ENCODE measurements around the gene DOCK3.

Gene DOCK3

DNA sequence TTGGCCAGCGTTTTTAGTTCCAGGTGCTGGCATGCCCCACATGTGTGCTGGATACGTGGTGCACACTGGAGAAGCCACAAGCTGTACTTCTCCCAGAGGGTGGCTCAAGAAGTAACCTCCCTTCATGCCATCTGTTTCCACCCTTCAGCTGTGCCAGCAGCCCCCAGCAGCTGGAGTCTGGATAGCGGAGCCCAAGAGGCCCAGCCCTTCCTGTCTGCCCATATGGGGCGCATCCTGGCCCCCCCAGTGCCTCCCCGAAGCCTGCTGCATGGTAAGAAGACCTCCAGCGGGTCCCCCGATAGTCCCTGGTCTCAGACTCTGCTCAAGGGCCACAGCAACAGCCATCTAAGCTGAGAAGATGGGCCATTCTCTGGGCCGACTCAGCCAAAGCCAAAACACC, 704.6 kb downstream of the DOCK3 start:
- Histone ChIP-seq H3K4me1 (no peaks in the 10 kb centered on the region), H3K4me3 (ENCODE audit: low read depth, low read length) (no peak overlapping the region), H3K9me3 (no peaks in the 10 kb centered on the region), H3K27me3 (no peaks in the 10 kb centered on the region), H3K36me3 (no peaks in the 10 kb centered on the region)
- no peak for DNase-seq
- TF ChIP-seq, protein P1, sequence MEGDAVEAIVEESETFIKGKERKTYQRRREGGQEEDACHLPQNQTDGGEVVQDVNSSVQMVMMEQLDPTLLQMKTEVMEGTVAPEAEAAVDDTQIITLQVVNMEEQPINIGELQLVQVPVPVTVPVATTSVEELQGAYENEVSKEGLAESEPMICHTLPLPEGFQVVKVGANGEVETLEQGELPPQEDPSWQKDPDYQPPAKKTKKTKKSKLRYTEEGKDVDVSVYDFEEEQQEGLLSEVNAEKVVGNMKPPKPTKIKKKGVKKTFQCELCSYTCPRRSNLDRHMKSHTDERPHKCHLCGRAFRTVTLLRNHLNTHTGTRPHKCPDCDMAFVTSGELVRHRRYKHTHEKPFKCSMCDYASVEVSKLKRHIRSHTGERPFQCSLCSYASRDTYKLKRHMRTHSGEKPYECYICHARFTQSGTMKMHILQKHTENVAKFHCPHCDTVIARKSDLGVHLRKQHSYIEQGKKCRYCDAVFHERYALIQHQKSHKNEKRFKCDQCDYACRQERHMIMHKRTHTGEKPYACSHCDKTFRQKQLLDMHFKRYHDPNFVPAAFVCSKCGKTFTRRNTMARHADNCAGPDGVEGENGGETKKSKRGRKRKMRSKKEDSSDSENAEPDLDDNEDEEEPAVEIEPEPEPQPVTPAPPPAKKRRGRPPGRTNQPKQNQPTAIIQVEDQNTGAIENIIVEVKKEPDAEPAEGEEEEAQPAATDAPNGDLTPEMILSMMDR (IDR thresholded peaks at IDR 0.05; ENCODE audit: low read depth, low read length), result no peak

DNA sequence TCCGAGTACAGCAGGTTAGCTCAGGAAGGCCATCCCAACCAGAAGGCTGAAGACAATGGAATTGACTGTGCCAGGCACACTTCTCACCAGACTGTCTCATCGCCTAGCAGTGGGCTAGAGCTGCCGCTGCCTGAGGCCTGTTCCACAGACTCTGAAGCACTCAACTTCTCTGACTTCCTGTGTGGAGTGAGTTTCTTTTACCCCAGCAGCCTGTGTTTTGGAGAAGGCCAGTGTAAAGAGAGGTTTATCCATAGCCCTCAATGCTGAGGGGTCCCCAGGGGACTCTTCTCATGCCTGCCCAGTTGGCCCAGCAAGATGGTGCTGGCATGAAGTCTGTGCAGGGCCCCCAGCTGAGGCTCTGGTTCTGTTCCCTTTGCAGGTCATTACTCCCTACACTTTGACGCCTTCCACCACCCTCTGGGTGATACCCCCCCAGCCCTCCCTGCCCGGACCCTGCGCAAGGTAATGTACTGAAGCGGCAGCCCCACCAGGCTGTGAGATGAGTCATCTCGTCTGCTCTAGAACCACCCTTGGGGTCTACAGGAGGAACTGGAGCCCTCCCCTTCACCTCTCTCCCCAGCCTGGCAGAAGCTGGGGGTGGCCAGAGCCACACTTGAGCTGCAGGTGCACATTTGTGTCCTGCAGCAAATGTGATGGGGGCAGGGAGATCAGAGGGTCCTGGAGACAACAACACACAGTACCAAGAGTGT, 705.2 kb downstream of the DOCK3 start:
- H3K4me1 ChIP-seq, result no peaks in the 10 kb centered on the region
- DNase-seq, result no peak
- no peaks in the 10 kb centered on the region for H3K27me3 ChIP-seq
- no peaks in the 10 kb centered on the region for H3K9me3 ChIP-seq
- H3K36me3 ChIP-seq, result no peaks in the 10 kb centered on the region
- TF ChIP-seq, protein P1 (IDR thresholded peaks at IDR 0.05; ENCODE audit: low read depth, low read length), result no peak
- H3K4me3 ChIP-seq (ENCODE audit: low read depth, low read length), result no peak overlapping the region

DNA sequence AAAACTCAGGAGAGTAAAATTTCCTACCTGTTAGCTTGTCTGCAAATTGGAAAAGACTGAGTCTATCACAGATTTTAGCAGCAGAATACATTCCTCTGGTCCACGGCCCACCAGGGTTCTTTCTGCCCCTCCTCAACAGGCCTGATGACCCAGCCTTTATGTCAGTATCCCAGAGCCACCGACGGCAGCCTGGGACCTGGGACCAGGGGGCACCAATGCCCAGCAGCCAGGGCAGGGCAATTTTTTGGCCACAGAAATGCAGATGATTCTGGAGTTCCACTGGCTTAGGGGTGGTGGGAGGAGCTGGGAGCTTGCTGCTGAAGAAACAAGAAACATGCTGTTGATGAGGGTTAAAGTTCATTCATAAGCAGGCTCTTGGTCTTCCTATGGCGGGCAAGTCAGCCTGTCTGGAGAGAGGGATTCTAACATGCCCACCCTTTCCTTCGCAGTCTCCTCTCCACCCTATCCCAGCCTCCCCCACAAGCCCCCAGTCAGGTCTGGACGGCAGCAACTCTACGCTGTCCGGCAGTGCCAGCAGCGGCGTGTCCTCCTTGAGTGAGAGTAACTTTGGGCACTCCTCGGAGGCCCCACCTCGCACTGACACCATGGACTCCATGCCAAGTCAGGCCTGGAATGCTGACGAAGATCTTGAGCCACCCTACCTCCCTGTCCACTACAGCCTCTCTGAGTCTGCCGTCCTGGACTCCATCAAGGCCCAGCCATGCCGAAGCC, 706.0 kb downstream of the DOCK3 start:
- Histone ChIP-seq H3K36me3 (no peaks in the 10 kb centered on the region), H3K4me3 (ENCODE audit: low read depth, low read length) (no peak overlapping the region), H3K27me3 (no peaks in the 10 kb centered on the region), H3K9me3 (no peaks in the 10 kb centered on the region), H3K4me1 (no peaks in the 10 kb centered on the region)
- no peak for DNase-seq
- TF ChIP-seq, protein P1 (IDR thresholded peaks at IDR 0.05; ENCODE audit: low read depth, low read length), result no peak

DNA sequence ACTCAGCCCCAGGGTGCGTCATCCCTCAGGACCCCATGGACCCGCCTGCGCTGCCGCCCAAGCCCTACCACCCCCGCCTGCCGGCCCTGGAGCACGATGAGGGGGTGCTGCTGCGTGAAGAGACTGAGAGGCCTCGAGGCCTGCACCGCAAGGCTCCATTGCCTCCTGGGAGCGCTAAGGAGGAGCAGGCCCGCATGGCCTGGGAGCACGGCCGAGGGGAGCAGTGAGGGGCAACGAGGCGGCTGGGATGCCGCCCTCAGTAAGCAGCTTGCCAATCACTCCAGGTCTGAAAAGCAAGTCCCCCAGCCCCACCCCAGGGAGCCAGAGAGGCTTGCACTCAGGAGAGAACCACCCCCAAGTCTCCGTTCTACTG, 706.6 kb downstream of the DOCK3 start:
- TF ChIP-seq, protein P1 (IDR thresholded peaks at IDR 0.05; ENCODE audit: low read depth, low read length), result no peak
- no peak for DNase-seq
- H3K4me3 ChIP-seq (ENCODE audit: low read depth, low read length), result no peak overlapping the region
- H3K9me3 ChIP-seq, result no peaks in the 10 kb centered on the region
- no peaks in the 10 kb centered on the region; the same call in 1 of the 2 replicates for H3K36me3 ChIP-seq
- no peaks in the 10 kb centered on the region for H3K27me3 ChIP-seq
- H3K4me1 ChIP-seq, result no peaks in the 10 kb centered on the region

DNA sequence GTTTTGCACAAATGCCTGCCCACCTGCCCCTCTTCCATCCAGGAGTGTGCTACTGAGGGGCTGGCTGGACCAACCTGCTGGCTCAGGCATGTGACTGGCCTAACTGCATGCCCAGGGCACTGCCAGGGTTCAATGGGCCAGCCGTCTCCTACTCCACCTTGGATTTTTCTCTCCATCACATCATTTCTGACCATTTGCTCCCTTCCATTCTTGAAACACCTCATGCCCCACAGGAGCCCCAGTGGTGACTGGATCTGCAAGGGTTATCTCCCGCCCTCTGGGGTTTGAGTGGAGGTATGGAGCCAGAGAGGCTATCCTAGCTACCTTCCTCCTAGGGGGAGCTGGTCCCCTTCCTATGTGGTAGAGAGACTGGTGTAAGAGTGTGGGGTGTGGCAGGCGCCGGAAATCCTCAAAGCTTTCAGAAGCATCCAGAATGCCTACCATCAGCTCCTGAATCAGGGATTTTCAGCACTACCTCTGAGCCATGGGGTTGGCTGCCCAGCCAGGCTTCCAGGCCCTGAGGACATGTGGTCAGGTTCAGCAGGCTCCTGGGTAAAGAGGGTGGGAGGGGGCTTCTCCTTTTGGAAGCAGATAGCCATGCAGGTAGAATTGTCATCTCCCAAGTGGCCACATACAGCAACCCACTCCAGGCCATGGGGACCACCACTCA, 707.5 kb downstream of the DOCK3 start:
- no peaks in the 10 kb centered on the region; the same call in 1 of the 2 replicates for H3K36me3 ChIP-seq
- no peak for DNase-seq
- no peaks in the 10 kb centered on the region for H3K27me3 ChIP-seq
- TF ChIP-seq, protein P1 (IDR thresholded peaks at IDR 0.05; ENCODE audit: low read depth, low read length), result no peak
- no peaks in the 10 kb centered on the region for H3K4me1 ChIP-seq
- no peaks in the 10 kb centered on the region for H3K9me3 ChIP-seq
- H3K4me3 ChIP-seq (ENCODE audit: low read depth, low read length), result no peak overlapping the region
